Posterior cingulate gyrus (tissue), 11 donors: Measurements from ENCODE around the gene ZG16B.

ENCODE experiments used
- DNase-seq, 10 donors: peaks; one replicate each; pipeline versions ENCODE4 v3.0.0 to v3.0.0-alpha.2; 2020 to 2021; ENCODE audit warnings: mixed read lengths in 3 of 10
- intact Hi-C: fragments of 100-400 bp; cut with DNase I; formaldehyde crosslinking; loops from one replicate; pipeline ENCODE4 v1.15.1; 2023

ZG16B gene

DNA sequence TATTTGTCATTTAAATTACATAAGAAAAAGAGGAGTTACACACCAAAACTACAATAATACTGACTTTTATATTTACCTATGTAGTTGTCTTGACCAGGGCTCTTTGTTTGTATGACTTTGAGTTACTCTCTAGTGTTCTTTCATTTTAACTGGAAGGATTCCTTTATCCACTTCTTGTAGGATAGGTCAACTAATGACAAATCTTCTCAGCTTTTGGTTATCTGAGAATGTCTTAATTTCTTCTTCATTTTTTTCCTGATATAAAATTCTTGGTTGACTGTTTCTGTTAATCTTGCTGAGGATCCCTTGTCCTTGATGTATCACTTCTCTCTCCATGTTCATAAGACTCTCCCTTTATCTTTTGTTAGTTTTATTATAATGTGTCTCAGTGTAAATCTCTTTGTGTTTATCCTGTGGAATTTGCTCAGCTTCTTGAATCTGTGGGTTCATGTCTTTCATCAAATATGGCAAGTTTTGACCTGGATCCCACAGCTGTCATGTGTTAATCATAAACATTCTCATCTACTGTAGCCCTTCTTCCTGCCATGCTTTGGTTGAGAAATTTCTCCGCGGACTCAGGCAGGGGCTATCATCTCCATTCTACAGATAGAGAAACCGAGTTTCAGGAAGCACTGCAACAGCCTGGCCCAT lies 26.4 kb upstream of the ZG16B start:
- intact Hi-C loops, result no loop called here
- no peak for DNase-seq

DNA sequence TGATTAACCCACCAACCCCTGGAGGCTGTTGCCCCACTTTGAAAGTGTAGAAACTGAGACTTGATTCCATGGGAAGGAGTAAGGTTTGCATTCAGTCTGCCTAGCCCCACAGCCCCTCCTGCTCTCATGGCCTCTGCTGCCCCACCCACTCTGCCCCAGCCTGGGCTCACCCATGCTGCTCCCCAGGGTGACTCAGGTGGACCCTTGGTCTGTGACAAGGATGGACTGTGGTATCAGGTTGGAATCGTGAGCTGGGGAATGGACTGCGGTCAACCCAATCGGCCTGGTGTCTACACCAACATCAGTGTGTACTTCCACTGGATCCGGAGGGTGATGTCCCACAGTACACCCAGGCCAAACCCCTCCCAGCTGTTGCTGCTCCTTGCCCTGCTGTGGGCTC lies 25.4 kb upstream of the ZG16B start:
- DNase-seq, result peak in 1 of 10 donors; percentile 36
- intact Hi-C loops, result no loop called here

DNA sequence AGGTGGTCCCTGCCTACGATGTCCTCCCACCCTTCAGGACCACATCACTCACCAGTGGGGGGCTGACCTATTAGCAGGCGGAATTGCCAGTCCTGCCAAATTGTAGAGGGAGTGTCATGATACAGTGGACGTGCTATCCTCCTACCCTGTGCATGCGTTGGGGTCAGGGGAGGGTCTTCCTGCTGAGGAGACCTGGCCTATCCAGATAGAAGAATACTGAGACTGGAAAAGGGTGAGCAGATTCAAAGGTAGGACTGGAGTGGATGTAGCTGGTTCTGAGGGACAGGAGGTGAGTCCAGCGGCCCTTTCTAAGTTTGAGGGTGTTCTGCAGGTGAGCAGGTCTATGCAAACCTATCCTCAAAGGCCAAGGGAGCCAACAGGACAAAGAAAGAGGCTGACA lies 23.8 kb upstream of the ZG16B start:
- intact Hi-C loops, result no loop called here
- DNase-seq, result peak in 2 of 10 donors; percentile 9 to 26

DNA sequence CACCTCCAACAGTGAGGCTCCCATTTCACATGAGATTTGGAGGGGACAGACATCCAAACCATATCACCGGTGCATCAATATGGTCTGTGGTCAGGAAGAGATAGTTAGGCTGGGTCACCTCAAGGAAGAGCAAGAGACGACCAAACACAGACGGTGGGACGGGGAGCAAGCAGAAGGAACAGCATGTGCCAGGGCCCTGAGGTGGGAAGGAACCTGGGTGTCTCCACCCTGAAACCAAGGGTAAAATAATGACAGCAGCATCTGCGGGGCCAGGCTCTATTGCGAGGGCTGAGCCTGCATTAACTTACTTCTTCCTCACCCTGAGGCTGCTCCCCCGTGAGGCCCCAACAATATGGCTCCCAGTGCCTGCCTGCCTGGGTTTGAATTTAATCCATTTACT lies 21.9 kb upstream of the ZG16B start:
- intact Hi-C loops, result no loop called here
- DNase-seq, result peak in 2 of 10 donors; percentile 17 to 31

DNA sequence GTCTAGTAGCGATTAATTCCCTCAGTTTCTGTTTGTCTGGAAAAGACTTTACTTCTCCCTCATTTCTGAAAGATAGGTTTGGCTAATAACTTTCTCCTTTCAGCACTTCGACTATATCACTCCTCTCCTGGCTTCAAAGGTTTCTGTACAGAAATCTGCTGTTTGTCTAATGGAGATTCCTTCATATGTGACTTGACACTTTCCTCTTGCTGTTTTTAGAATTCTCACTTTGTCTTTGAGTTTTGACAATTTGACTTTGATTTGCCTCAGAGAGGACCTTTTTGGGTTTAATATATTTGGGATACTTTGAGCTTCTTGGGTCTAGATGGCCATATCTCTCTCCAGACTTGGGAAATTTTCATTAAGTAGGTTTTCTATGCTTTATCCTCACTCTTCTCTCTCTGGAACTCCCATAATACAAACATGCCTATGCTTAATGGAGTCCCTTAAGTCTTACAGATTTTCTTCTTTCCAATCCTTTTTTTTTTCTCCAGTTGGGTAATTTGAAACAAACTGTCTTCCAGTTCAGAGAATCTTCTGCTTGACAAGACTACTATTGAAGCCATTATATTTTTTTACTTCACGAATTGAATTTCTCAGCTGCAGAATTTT lies 20.8 kb upstream of the ZG16B start:
- intact Hi-C loops, result no loop called here
- DNase-seq, result no peak

DNA sequence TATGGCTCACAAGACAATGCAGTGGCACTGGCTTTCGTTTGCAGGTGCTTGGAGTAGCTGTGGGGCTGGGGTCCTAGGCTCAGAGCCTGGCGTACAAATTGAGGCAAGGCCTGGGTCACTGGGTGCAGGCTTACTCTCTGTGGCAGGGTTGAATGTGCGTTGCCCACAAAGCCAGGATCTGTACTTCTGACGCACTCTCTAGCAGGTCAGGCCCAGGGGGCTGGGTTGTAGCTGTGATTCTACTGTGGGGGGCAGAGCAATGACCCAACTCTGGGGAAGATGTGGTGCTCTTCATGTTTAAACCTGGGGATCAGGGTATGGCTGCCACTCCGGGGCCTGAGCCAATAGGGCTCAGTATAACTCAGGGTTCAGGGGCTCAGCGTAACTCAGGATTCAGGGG lies 19.5 kb upstream of the ZG16B start:
- intact Hi-C loops, result no loop called here
- DNase-seq, result no peak

DNA sequence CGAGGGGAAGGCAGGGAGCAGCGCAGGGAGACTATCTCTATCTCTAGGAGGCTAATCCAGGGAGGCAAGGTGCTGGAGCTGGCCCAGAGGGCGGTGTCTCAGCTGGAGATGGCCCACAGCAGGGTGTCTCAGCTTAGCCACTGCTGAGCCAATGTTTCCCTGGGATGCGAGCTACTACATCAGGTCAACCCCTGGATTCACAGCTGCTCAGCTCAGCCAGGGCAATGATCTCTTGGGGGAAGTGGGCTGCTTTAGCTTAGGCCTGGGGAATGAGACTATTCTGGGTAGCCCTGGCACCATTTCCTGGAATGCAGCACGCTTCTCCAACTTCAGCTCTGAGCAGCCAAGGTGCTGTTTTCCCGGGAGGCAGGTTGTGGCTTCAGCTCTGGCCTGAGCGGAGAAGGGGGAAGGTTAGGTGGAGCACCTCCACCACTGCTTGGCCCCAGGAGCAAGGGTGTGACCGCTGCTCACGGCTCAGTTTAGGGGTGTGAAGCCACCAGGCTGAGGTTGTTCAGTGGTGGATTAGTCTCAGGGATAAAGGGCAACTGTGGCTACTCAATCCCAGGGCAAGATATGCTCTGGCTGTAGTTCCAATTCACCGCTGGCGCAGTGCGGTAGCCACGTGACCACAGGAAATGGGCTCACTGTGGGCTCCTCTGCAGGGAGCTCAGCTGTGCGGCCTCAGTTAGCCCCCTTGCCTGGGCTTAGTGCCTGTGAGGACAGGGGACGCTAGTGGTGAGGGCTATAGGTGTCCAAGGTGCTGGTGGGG lies 18.2 kb upstream of the ZG16B start:
- intact Hi-C loops, result no loop called here
- peak in 2 of 10 donors; percentile 67 to 73 for DNase-seq

DNA sequence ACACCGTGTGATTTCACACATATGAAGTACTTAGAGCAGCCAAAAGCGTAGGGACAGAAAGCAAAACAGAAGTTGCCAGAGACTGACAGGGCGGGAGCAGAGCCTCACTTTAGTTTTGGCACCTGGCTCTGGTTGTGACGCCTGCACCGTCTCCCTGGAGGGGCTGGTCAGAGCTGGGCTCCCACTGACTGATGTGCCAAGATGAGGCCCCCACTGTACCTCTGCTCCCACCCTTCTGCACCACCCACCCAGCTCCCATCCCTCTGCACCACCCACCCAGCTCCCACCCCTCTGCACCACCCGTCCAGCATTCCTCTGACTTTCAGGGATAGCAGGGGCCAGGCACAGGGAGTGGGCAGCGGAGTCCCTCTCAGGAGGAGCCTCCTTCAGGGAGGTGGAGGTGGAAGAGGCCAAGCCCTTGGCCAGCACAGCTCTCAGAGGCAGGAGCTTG lies 16.3 kb upstream of the ZG16B start:
- peak in 2 of 10 donors; percentile 27 to 88 for DNase-seq
- intact Hi-C loops, result no loop called here

DNA sequence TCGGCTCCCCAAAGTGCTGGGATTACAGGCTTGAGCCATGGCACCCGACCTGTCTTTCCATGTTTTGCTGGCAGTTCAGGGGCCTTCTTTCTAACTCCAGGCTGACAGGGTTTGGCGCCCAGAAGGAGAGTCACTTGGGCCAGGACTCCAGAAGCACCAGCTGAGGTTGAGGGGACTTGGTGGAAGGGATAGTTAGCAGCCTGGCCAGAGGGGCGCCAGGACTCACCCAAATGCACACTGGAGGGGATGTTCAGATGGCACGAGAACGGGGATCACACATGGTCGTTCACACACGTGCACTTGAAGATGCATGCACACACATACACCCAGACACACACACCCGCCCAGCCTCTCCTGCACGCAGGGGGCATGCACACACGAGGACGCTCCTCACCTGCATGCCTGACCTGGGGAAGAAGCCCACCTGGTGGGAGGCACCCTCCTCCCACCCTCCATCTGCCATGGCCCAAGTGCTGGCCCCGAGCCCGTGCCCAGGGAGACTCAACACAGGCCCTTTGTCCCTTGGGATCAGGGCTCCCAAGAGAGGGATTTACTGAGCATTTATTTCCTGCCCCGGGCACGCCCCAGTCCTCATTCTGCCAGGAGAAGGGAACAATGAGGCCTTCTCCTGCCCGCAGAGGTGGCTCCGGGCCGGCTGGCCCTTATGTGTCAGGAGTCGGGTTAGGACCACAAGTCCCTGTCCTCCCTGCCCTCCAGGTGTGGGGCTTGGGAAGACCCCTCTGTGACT lies 15.4 kb upstream of the ZG16B start:
- DNase-seq, result peak in 1 of 10 donors; percentile 64

DNA sequence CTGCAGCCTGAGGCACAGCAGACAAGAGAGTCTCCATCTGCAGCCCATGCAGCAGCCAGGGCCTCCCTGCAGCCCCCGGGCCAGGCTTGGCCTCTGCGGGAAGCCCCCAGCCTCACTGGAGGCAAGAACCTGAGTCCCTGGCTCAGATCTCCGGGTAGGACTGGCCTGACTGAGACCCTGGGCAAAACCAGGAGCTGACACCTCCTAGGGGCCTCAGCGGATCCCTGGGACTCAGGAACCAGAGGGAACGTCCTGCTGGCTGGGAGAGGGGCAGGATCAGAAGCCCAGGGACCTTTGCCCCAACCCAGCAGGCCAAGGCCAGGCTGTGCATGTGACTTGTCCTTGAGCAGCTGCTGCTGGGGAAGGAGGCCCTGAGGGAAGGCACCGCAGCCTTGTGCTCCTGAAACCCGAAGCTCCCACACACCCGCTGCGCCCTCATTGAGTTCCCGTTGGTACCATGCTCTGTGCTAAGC lies 14.8 kb upstream of the ZG16B start:
- intact Hi-C loops, result no loop called here
- DNase-seq, result peak in 2 of 10 donors; percentile 49 to 74

More for the DNA sequence above, 15.4 kb upstream of the ZG16B start:
- intact Hi-C loops, result no loop called here

DNA sequence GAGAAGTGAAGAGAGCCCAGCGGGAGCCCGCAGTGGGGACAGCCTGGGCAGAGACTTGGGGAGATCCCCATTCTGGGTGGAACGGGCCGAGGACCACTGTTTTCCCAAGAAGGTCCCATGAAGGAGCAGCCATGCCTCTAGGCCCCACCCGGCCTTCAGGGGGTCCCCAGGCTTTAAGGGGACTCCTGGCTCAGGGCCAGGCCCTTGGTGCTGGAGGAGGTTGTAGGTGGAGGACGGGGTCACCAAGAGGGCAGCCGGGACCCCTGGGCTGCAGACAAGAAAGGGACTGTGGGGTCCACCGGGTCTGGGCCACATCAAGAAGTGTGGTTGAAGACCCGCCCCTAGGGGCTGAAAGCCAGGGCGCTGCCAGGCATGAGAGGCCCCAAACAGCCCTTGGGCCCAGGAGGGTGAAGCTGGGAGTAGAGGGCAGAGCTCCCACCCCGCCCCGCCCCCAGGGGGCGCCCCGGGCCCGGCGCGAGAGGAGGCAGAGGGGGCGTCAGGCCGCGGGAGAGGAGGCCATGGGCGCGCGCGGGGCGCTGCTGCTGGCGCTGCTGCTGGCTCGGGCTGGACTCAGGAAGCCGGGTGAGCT lies 13.3 kb upstream of the ZG16B start, which contains the start of gene PRSS21:
Gene PRSS21, plus strand, starts transcription at position 487 of the 589 bp plus-strand sequence. Its CDS starts 32 bp downstream, at position 519.
- peak in 2 of 10 donors; percentile 73 to 76 for DNase-seq
- intact Hi-C loops, result no loop called here

DNA sequence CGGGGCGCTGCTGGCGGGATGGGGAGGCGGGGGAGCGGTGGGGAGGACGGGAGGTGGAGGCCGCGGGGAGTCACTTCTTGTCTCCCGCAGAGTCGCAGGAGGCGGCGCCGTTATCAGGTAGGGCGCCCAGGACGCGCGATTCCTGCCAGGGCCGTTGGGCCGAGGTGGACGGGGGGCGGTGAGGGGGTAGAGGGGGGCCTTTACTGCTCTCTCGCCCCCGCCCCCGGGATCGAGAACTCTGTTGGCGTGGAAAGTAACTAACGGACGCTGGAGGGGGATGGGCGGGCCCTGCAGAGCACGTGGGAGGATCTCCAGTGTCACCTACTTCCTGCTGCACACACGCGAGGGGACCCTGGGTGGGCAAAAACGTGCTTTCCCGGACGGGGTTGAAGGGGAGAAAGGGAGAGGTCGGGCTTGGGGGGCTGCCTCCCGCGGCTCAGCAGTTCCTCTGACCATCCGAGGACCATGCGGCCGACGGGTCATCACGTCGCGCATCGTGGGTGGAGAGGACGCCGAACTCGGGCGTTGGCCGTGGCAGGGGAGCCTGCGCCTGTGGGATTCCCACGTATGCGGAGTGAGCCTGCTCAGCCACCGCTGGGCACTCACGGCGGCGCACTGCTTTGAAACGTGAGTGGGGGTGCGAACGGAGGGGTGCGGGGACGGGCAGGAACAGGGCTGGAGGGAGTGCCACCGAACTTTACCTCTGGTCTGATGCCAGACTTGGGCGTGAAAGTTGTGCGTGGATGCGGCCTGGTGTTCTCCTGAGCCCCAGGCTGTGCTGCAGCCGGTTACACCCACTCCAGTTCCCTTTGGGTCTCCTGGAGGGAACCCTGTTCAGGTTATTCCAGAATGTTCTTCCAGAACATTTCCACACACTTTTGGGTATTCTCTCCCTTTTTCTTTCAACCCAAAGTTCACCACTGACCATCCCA lies 12.5 kb upstream of the ZG16B start:
- peak in 2 of 10 donors; percentile 74 to 82 for DNase-seq
- intact Hi-C loops, result no loop called here

DNA sequence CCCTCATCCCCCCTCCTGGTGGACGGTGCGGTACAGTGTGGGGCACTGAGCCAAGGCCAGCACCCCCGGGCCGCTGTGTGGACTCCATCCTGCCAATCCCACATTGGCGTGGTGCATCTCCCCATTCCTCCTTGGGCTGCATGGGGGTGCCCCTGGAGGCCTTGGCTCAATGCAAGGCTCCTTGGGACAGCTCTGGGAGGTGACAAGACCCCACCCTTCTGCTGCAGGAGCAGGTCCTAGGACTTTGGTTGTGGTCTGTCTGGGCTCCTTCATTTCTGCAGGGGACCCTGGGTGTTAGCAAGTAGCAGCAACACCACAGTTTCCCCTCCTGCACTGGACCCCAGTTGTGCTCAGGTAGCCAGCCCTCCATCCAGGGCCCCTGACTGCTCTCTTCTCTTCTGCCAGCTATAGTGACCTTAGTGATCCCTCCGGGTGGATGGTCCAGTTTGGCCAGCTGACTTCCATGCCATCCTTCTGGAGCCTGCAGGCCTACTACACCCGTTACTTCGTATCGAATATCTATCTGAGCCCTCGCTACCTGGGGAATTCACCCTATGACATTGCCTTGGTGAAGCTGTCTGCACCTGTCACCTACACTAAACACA lies 11.7 kb upstream of the ZG16B start:
- intact Hi-C loops, result no loop called here
- DNase-seq, result peak in 2 of 10 donors; percentile 44 to 66

DNA sequence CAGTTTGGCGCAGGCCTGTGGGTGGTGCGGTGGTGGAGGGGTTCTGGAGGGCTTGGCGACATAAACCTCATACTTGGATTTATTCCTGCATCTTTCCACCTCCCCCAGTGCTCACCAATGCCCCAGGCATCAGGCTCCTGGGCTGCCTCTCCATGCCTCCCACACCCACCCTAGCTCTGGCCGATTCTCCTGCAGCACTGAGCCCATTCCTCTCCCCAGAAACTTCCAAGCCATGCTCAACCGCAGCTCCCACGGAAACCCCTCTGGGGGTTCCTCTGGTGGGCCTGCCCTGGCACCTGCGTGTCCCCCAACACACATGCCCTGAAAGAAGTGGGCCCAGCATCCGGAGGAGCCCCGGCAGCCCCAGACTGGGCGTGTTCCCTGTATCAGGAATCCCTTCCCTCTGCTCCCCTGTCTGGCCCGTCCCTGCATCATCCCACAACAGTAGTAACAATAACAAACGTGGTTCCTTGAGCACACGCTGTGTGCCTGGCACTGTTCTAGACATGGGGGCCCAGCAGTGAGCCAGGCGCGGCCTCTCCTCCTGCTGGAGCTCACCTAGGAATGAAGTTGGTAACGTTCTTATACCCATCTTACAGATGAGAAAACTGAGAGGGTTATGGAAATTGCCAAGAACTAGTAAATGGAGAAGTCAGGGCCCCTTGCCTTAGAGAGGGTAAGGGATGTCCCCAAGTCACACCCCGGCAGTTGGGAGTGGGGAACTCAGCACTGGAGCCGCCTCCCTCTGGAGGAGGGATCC lies 10.7 kb upstream of the ZG16B start:
- intact Hi-C loops, result no loop called here
- DNase-seq, result peak in 3 of 10 donors; percentile 23 to 52 (median 43)

DNA sequence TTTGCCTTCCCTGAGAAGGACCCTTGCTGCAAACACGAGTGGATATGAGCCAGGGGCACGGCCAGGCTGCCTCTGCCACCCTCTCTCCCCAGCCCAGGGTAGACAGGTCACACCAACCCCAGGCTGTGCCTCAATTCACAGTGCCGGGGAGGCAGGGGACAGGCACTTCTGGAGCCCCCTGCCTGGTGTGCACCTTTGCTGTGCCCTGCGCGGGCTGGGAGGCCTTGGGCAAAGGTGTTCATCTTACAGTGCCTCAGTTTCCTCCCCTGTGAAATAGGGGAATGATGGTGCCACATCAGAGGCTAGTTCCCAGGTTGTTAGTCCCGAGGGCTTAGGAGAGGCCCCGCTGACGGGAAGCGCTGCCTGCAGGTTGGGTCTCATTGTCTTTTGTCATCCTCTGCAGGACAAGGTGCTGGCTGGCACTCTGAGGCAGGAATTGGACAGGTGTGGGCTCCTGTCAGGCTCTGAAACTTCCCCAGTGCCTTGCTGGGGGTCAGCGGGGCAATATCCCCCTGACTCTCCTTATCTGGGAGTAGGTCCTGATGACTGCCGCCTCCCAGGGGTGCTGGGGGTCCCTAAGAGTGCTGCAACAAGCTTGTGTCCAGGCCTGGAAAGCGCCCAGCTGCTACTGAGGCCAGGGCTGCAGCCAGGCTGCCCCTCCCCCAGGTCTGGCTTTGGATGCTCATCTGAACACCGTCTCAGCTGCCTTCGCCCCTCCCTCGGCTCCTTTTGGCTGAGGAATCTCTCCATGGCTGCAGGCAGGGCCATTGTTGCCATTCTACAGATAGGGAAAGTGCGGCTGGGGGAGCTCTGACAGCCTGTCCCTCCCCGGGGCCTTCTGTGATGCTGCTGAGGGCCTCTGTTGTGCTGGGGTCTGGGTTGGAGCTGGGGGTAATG lies 9.9 kb upstream of the ZG16B start:
- peak in 4 of 10 donors; percentile 4 to 53 (median 46) for DNase-seq
- intact Hi-C loops, result no loop called here

DNA sequence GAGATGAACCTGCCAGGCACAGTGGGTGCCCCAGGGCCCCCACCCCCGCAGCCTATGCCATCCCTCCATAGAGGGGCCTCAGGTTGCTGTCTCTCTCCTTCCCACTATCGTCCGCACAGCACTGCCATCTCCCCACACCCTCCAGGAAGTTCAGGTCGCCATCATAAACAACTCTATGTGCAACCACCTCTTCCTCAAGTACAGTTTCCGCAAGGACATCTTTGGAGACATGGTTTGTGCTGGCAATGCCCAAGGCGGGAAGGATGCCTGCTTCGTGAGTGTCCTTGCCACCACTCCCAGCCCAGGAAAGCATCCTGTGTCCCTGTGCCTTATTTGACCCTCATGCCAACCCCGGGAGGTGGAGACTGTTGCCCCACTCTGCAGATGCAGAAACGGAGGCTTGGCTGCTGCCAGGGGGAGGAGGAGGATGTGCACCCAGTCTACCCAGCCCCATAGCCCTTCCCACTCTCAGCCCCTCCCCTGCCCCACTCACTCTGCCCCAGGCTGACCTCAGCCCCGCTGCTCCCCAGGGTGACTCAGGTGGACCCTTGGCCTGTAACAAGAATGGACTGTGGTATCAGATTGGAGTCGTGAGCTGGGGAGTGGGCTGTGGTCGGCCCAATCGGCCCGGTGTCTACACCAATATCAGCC lies 9.1 kb upstream of the ZG16B start:
- peak in 3 of 10 donors; percentile 35 to 52 (median 49) for DNase-seq
- intact Hi-C loops, result no loop called here
